GM21515 (cell line): Measurements from ENCODE around the gene HSD17B14.
"Not testable (repeated sequence)": the region's sequence is repeated elsewhere in the genome, so short reads cannot be mapped to it uniquely, and the experiment has no call there.

Experiments
- ATAC-seq: cut with Tn5 transposase; IDR thresholded peaks from one replicate; pipeline ENCODE4 v1.9.1; 2021; ENCODE audit not compliant: unreplicated experiment

HSD17B14 gene

DNA sequence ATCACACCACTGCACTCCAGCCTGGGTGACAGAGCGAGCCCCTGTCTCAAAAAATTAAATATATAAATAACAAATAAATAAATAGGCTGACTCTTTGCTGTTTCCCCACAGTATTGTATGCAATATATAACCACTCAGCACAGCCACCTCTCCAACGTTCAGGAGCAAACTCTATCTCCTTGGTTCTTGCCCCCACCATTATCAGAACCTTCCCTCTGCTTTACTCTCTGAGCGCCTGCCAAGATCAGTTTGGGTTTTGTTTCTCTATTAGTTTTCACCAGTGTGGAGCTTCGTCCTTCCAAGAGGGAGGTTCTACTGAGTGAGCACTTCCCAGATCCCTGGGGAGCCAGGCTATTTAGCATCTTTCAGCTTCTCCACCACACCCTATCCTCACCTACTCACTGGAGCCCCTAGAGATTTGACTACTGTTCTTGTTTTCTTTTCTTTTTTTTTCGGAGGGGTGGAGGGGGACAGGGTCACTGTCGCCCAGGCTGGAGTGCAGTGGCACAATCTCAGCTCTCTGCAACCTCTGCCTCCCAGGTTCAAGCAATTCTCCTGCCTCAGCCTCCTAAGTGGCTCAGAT, 68.0 kb downstream of the HSD17B14 start:
- not testable (repeated sequence) for ATAC-seq

DNA sequence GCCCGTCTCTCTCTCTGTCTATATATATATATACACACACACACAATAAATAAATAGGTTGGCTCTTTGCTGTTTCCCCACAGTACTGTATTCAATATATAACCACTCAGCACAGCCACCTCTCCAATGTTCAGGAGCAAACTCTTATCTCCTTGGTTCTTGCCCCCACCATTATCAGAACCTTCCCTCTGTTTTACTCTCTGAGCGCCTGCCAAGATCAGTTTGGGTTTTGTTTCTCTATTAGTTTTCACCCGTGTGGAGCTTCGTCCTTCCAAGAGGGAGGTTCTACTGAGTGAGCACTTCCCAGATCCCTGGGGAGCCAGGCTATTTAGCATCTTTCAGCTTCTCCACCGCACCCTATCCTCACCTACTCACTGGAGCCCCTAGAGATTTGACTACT, 70.5 kb downstream of the HSD17B14 start:
- ATAC-seq: not testable (repeated sequence)
